Right atrium auricular region (tissue), 2 donors: ENCODE data around the gene MAD1L1. TPM values are rescaled to one million over a fixed set of nuclear protein-coding genes. Genes with fewer than 3 reads are reported as not detected.
"Not testable (repeated sequence)": the region's sequence is repeated elsewhere in the genome, so short reads cannot be mapped to it uniquely, and the experiment has no call there.

Experiments
- DNase-seq: peaks from one replicate; pipeline ENCODE4 v3.0.0-alpha.2; 2019; ENCODE audit warnings: low spot score
- H3K27ac ChIP-seq, 2 donors: fragments of 200-600 bp; sonication (generic); 1 replicate in 1 of 2; 2 replicates in 1 of 2; pipeline ENCODE4 v1.5.1; 2016 to 2019
- H3K27me3 ChIP-seq, 2 donors: fragments of 200-600 bp; sonication (generic); one replicate each; pipeline versions ENCODE4 v1.5.1 to v1.6.0; 2017 to 2019
- H3K36me3 ChIP-seq: fragments of 200-600 bp; sonication (generic); one replicate; pipeline ENCODE4 v1.5.1; 2016
- H3K4me1 ChIP-seq, 2 donors: fragments of 200-600 bp; sonication (generic); one replicate each; pipeline versions ENCODE4 v1.5.1 to v1.6.0; 2017 to 2019
- H3K4me3 ChIP-seq, 2 donors: fragments of 200-600 bp; sonication (generic); 1 replicate in 1 of 2; 2 replicates in 1 of 2; pipeline ENCODE4 v1.5.1; 2017 to 2019; ENCODE audit warnings: mild to moderate bottlenecking in 1 of 2, moderate library complexity in 1 of 2
- H3K9me3 ChIP-seq, 2 donors: fragments of 200-600 bp; sonication (generic); one replicate each; pipeline ENCODE4 v1.5.1; 2019
- total RNA-seq, 2 donors: library from RNA; depleted of rRNA; stranded (reverse); fragments of >200 nt; gene quantifications; one replicate each; pipeline ENCODE4 v1.1.0, GENCODE V29; 2016
- TF ChIP-seq, protein P1 (sequence below), 2 donors: fragments of 200-600 bp; sonication (generic); IDR thresholded peaks; one replicate each; pipeline ENCODE4 v1.5.1; 2019; ENCODE audit warnings: antibody characterized with exemption in 2 of 2

Gene MAD1L1
- total RNA-seq, 2 donors from 2014 or later = 13.3 to 31.9 TPM

DNA sequence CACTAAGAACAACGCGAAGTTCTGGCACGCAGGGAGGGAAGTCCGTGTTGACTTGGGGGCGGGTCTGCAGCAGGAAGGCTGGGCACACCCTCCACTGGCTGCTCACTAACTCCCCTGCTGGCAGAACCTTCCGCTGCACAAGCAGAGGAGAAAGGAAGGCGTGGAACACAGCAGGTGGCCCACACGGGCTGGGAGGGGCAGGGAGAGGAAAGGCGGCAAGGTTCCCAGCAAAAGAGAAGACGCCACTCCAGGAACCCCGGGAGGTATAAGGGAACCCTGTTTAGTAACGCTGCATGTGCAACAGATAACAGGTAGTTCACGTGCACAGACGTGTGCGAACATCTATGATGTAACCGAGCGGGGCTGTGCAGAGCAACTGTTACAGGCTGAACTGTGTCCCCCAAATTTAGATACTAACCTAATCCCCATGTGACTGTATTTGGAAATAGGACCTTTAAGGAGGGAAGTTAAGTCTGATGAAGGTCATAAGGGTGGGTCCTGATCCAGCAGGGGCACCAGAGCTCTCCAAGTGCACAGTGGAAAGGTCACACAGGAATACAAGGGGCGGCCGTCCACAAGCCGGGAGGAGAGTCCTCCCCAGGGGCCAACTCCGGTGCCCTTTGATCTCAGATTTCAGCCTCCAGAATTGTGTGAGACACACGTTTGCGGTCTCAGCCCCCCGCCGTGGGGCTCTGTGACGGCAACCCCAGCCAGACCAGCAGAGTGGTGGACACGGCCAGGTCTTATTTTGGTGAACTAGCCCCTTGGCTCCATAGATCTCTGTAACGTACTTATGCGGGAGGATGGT lies 357.1 kb downstream of the MAD1L1 start:
- not testable (repeated sequence) for H3K27me3 ChIP-seq, DNase-seq, H3K27ac ChIP-seq, H3K4me3 ChIP-seq, H3K4me1 ChIP-seq, H3K36me3 ChIP-seq
- TF ChIP-seq, protein P1, sequence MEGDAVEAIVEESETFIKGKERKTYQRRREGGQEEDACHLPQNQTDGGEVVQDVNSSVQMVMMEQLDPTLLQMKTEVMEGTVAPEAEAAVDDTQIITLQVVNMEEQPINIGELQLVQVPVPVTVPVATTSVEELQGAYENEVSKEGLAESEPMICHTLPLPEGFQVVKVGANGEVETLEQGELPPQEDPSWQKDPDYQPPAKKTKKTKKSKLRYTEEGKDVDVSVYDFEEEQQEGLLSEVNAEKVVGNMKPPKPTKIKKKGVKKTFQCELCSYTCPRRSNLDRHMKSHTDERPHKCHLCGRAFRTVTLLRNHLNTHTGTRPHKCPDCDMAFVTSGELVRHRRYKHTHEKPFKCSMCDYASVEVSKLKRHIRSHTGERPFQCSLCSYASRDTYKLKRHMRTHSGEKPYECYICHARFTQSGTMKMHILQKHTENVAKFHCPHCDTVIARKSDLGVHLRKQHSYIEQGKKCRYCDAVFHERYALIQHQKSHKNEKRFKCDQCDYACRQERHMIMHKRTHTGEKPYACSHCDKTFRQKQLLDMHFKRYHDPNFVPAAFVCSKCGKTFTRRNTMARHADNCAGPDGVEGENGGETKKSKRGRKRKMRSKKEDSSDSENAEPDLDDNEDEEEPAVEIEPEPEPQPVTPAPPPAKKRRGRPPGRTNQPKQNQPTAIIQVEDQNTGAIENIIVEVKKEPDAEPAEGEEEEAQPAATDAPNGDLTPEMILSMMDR (IDR thresholded peaks at IDR 0.05) = peak in 1 of 2 donors; percentile 38
- H3K9me3 ChIP-seq = peaks cover 0 to 13% of the 10 kb centered on the region in 2 donors

DNA sequence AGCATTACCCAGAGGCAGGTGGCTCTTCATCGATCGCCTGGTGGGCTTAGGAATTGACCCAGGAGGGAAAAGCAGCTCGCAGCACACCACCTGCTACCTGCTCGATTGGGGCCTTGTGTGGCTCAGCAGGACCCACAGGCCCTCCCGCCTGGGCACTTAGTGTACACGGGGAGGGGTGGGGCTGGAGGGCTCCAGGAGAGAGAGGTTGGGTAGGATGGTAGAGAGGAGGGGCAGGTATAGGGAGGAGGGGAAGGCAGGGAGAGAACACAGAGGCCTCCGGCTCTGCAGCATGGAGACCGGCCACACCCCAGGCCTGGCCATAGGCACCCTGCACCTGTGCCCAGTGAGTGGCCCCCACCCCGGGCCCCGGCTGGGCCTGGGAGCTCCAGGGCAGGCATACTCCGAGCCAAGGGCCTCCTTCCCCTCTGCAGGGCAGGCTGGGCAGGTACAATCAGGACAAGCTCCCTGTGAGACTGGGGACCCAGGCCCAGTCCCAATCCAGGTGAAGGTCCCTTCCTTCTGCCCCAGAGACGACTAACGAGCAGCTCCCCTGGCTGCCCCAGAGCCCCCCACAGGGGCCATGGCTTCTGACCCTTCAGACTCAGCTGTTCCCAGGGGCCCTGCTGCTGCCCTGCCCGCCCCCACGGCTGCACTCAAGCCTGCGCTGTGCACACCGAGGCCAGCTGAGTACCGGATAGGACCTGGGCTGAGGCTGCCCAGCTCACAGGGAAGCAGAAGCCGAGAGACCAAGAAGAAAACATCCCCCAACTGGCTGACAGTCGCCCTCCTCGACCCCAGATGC lies 358.0 kb downstream of the MAD1L1 start:
- H3K36me3 ChIP-seq, H3K4me1 ChIP-seq, H3K4me3 ChIP-seq, H3K27me3 ChIP-seq, H3K27ac ChIP-seq, DNase-seq: not testable (repeated sequence)
- peaks cover 0 to 13% of the 10 kb centered on the region in 2 donors for H3K9me3 ChIP-seq

DNA sequence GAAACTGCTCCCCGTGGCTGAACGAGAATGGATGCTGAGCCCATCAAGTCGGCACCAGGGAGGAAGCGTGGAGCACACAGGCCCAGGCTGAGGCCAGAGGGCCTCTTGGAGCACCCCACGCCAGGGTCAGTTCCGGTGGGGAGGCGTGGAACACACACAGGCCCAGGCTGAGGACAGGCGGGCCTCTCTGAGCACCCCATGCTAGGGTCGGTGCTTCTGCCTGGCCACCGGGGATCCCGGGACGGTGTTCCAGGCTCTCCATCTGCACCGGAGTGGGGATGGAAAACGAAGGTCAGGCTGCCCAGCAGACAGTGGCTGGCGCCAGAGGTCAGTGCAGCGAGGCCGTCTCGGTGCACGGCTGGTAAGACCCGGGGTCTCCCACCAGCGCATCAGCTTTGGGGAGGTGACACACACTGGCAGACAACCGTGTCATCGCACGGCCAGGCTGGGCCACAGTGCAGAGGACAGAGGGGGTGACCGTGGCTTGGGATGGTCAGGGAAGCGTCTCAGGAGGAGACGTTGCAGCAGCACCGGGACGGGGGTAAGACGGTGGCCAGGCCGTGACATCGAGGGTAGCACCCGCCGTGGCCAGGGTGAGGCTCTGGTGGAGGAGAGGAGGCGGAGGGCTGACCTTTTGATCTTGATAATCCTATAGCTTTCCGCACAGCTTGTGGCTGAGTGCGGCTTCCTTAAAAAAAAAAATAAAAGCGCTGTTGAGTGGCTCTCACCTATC lies 358.7 kb downstream of the MAD1L1 start:
- TF ChIP-seq, protein P1 (IDR thresholded peaks at IDR 0.05) = no peak
- no peaks in the 10 kb centered on the region for H3K4me1 ChIP-seq
- H3K27ac ChIP-seq = no peak overlapping the region
- no peak overlapping the region for H3K4me3 ChIP-seq
- no peaks in the 10 kb centered on the region for H3K36me3 ChIP-seq
- peaks cover 0 to 13% of the 10 kb centered on the region in 2 donors for H3K9me3 ChIP-seq
- no peaks in the 10 kb centered on the region for H3K27me3 ChIP-seq
- DNase-seq = no peak

DNA sequence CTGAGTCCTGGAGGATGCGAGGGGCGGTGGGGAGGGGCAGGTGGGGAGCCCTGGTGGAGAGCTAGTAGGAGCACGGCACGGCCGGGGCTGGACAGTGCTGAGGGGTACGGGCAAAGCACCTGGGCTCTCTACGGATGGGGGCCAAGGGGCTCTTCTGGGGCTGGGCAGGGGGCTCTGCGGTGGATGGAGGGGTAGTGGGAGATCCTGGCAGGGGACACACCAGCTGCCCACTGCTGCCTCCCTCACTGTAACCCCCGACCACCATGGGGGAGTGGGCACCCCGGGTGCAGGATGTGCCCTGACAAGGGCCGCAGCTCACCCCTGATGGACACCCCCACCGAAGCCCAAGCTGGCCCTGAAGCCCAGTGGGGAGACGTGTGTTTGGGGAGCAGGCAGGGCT lies 359.3 kb downstream of the MAD1L1 start:
- Histone ChIP-seq H3K36me3 (no peaks in the 10 kb centered on the region), H3K9me3 (peaks cover 0 to 9% of the 10 kb centered on the region in 2 donors), H3K4me3 (no peak overlapping the region), H3K27me3 (no peaks in the 10 kb centered on the region), H3K4me1 (no peaks in the 10 kb centered on the region), H3K27ac (no peak overlapping the region)
- DNase-seq = no peak
- TF ChIP-seq, protein P1 (IDR thresholded peaks at IDR 0.05) = no peak

DNA sequence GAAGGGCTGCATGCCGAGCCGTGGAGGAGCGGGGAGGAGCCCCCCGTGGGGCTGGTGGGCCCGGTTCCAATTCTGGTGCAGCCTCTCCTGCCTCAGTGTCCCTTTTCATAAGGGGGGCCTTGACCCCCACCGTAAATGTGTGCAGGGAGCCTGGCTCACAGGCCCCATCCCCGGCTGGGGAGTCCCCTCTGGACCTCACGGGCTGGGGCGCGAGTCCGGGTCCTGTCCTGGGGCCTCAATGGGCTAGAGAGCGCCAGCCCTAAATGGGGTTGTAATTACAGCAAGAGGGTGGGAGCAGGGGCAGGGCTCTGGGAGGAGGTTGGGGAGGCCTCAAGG lies 359.7 kb downstream of the MAD1L1 start:
- Histone ChIP-seq H3K36me3 (no peaks in the 10 kb centered on the region), H3K4me1 (no peaks in the 10 kb centered on the region), H3K27ac (no peak overlapping the region), H3K4me3 (no peak overlapping the region), H3K9me3 (peaks cover 0 to 5% of the 10 kb centered on the region in 2 donors), H3K27me3 (no peaks in the 10 kb centered on the region)
- TF ChIP-seq, protein P1 (IDR thresholded peaks at IDR 0.05) = no peak
- DNase-seq = no peak
